GM21825 (cell line): Measurements from ENCODE around the gene B4GALT1.
A peak's percentile ranks its signal among the peaks of the same experiment; 100 is the strongest.

Experiments
- ATAC-seq: cut with Tn5 transposase; IDR thresholded peaks from one replicate; pipeline ENCODE4 v1.9.1; 2021; ENCODE audit warnings: mild to moderate bottlenecking, moderate library complexity; ENCODE audit not compliant: unreplicated experiment

B4GALT1 gene, protein sequence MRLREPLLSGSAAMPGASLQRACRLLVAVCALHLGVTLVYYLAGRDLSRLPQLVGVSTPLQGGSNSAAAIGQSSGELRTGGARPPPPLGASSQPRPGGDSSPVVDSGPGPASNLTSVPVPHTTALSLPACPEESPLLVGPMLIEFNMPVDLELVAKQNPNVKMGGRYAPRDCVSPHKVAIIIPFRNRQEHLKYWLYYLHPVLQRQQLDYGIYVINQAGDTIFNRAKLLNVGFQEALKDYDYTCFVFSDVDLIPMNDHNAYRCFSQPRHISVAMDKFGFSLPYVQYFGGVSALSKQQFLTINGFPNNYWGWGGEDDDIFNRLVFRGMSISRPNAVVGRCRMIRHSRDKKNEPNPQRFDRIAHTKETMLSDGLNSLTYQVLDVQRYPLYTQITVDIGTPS

GRCh38 chr9:33167084-33167971 lies at the start of gene B4GALT1:
TSS of gene B4GALT1 (minus strand) at chr9:33167336. CDS start at chr9:33167169, 167 bp downstream.
- ATAC-seq, result peak; percentile 54

DNA sequence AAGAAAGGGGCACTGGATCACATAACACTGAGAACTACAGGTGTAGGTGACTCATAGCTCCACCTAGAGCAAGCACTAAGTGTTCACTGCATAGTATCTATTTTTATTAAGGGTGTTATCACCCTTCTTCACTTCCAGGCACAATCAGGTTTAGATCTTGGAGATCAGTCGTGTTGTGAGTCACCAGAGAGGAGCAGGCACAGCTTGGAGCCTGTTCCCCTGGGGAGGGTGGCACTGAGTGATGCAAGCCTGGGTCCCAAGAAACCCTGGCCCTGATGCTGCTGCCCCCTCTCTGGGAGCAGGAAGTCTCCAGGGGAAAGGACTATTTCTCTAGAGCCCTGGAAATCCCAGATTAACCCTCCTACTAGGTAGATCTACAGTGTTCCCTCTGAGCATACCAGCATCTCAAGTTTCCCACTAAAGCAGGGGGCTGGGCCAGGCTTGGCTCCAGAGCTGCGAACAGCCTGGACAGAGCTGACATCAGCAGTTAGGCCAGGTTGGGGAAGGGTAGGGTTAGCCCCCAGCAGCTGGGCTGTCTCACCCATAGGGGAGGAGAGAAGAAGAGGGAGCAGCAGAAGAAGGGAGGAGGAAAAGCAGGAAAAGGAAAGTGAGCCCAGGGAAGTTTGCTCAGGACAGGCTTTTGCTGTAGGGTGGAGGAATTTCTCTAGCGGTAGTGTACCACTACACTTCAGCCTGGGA lies 44.7 kb upstream of the B4GALT1 start:
- no peak for ATAC-seq

DNA sequence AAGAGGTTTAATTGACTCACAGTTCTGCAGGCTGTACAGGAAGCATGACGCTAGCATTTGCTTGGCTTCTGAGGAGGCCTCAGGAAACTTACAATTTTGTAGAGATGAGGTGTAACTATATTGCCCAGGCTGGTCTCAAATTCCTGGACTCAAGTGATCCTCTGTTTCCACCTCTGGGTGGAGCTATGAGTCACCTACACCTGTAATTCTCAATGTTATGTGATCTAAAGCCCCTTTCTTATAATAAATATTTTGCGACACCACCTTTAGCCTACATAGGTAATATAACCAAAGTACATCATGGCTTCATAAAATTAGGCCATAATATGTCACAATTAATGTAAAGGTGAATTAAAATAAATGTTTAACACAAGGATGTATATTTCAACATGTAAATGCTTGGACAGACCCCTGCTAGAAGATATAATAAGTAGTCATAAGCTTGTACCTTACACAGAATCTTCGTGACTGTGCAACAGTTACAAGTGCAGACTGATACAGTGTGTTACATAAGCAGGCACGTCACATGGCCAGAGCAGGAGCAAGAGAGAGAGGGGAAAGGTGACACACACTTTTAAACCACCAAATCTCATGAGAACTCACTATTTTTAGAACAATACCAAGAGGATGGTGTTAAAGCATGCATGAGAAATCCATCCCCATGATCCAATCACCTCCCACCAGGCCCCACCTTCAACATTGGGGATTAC lies 43.0 kb upstream of the B4GALT1 start:
- ATAC-seq, result no peak

DNA sequence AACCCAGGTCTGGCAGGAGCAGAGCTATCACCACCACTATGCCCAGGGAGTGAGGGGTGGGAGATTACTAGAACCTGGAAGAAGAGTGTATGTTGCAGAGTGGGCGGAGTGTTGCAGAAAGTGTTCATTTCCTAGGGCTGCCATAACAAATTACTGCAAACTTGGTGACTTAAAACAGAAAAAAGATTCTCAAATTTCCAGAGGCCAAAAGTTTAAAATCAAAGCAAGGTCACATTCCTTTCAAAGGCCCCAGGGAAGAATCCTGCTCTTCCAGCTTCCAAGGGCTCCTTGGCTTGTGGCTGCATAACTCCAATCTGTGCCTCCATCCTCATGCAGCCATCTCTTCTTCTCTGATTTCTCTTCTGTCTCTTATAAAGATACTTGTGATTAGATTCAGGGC lies 42.3 kb upstream of the B4GALT1 start:
- no peak for ATAC-seq

- ATAC-seq, result peak; percentile 99
Observed at GRCh38 chr9:33202552-33203201, 35.5 kb upstream of the B4GALT1 start.

- ATAC-seq, result peak; percentile 43
Observed at GRCh38 chr9:33202018-33202417, 34.9 kb upstream of the B4GALT1 start.

DNA sequence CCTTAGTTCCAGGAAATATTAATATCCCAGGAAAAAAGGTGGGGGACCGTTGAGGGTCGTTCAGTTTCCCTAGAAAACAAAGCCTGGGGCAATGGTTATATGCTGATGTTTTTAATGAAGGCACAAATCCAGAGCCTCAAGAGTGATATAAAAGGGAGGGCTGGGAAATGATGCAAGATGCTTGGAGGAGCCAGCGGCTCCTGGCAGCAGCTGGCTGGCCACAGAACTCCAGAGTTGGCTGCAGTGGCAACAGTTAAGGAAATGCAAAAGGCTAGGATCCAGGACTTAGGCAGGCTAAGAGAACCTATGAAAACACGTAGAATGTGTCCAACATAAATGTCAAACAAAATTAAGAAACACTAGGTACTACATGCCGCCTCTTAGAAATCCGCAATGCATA lies 31.0 kb upstream of the B4GALT1 start:
- ATAC-seq, result no peak

- ATAC-seq, result no peak
Observed at GRCh38 chr9:33197279-33198152, 30.4 kb upstream of the B4GALT1 start.

DNA sequence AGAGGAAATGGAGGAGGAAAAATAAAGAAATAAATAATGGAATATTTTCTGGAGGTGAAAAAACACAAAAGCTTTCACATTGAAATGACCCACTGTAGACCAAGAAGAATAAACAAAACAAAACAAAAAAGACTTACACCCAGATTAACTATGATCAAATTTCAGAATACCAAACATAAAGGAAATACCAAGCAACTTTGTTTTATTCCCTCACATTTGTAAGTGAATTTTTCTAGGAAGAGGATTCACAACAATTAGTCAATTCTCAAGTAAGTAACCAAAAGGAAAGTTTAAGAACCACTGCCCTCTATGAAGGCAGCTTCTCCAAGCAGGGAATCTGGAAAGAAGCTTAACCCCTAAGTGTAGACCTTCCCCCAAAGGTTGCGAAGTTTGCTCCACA lies 29.6 kb upstream of the B4GALT1 start:
- no peak for ATAC-seq

GRCh38 chr9:33193818-33194217 lies 26.7 kb upstream of the B4GALT1 start:
- no peak for ATAC-seq

DNA sequence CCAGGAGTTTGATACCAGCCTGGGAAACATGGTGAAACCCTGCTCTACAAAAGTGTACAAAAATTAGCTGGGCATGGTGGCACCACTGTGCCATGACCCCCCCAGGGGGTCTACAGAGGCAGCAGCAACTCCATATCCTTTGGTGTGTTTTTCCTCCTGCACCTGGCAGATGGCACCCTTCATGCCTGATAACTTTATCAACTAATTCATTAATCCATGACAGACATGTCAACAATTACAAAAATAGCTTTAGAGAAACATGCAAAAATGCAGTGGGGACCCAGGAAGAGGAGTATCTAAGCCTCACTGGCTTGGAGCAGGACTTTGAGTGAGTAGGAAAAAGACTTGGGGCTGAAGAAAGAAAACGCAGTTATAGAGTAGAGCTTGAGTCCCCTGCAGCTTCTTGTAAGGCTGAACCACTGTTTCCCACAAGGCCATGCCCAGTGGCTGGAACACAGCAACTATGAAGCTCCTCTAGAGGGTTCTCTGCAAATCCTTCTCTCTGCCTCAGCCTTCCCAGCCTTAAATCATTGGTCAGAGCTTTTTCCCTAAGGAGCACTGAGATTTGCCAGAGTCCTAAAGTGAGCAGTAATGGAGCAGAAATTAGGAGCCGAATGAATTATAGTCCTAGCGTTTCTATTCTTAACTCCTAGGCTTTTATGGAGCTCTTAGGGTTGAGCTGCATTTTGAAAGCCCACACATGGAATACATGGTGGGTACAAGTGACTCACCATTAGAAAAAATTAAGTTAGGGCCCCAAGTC lies 25.5 kb upstream of the B4GALT1 start:
- no peak for ATAC-seq

- ATAC-seq, result no peak
Observed at GRCh38 chr9:33190021-33190705, 23.0 kb upstream of the B4GALT1 start.

GRCh38 chr9:33189331-33189791 lies 22.2 kb upstream of the B4GALT1 start:
- ATAC-seq, result no peak

DNA sequence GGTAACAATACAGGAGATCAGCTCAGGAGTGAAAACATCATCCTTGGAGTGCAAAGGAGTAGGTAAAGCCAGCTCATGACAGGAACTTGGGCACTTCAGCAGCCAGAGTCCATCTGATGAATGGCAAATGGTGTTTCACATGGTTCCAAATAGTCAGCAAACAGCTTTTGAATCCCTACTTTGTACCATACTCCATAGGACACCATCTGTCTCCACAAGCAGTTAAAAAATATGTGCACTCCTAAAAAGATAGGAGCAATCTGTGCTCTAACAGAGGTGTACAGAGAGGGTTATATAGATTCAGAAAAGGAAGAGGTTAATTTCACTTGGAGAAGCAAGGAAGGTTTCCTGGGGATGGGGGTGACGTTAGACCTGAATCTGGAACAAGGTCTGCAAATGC lies 21.6 kb upstream of the B4GALT1 start:
- no peak for ATAC-seq

DNA sequence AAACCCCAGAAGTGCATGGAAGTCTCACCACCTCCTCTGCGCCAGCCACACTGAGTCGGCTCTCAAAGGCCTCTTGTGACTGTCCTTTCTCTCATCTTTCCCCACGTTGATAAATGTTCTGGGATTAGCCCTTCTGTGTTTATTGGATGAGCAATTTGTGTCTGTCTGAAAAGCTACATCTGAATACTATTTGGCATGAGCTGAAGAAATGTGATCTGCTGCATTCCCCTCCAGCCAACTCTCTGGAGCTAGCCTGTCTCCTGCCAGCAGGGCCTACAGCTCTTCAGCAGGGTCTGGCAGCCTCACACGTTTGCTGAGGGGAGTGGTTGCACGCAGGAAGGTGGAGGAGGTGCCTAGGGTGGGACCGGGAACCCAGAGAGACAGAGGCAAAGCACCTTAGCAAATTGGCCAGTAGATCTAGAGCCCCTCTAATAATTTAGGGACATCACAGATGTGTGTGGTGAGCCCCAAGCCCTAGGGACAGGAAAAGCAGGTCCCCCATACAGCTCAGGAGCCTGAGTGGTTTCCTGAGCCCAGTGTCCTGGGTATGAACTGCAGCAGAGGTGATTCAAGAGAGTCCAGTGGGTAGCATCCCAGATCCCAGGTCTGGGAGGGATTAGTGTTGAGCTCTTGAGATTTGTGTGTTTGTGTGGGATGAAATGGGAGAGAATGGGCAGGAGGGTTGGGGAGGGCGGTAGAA lies 20.5 kb upstream of the B4GALT1 start:
- no peak for ATAC-seq

GRCh38 chr9:33186457-33187168 lies 19.5 kb upstream of the B4GALT1 start:
- ATAC-seq, result no peak

DNA sequence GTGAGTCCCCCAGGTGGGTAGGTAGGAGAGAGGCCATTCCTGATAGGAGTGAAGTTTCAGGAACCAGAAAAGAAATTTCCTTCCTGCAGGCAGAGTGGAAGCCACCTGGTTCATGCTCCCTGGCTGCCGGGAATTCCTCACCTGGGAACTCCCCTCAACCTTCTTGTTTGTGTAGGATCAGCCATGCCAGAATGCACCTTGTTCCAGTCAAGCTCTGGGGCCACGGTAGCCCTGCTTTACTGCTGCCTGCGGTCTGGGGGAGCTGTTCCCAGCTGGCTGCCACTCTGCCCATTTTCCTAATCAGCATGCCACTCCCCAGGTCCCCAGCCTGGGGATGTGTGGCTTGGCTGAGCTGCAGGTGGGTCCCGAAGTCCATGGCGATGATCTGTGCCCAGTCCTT lies 18.7 kb upstream of the B4GALT1 start:
- ATAC-seq, result no peak
